ENCODE data around the gene MUTYH. TPM values are rescaled to one million over a fixed set of nuclear protein-coding genes. Genes with fewer than 3 reads are reported as not detected.

The MUTYH gene
- total RNA-seq, 1 experiment from 2014 or later: 48.4 TPM

GRCh38 chr1:45282351-45282750 is 57.9 kb downstream of the MUTYH start:
- POLR2A ChIA-PET: no interaction called here
- CTCF ChIA-PET: interaction anchor here (0.8 kb wide), 1 partner anchor 92 kb away, joined by 7 read pairs; no protein-coding TSS in a partner anchor
- no peaks in the 10 kb centered on the region for H3K4me1 Mint-ChIP-seq (ENCODE audit: low read depth, unreplicated experiment)

More at GRCh38 chr1:45282351-45282750, 57.9 kb downstream of the MUTYH start:
- Mint-ChIP-seq H3K27ac (ENCODE audit: unreplicated experiment) (no peak overlapping the region), H3K4me3 (ENCODE audit: unreplicated experiment) (no peak overlapping the region), H3K9me3 (ENCODE audit: unreplicated experiment) (peaks cover 19% of the 10 kb centered on the region), H3K27me3 (ENCODE audit: insufficient read depth, unreplicated experiment) (peaks cover 6% of the 10 kb centered on the region), H3K36me3 (ENCODE audit: insufficient read depth, unreplicated experiment) (no peaks in the 10 kb centered on the region)
- Histone ChIP-seq H3K27me3 (replicated peaks; ENCODE audit: control insufficient read depth, insufficient read depth, low read length) (no peaks in the 10 kb centered on the region), H3K9me3 (no peaks in the 10 kb centered on the region), H3K36me3 (ENCODE audit: control insufficient read depth, insufficient read depth, low read length) (no peaks in the 10 kb centered on the region), H3K4me3 (ENCODE audit: low read depth, low read length) (no peak overlapping the region), H3K4me1 (no peaks in the 10 kb centered on the region)
- no peak for TF ChIP-seq CTCF (IDR thresholded peaks at IDR 0.05; ENCODE audit: insufficient read depth in 1 of 2, low read depth in 1 of 2, low read length in 1 of 2, severe bottlenecking in 1 of 2, unreplicated experiment in 1 of 2)
- DNase-seq: no peak
- intact Hi-C loops (cut with micrococcal nuclease; ENCODE audit: unreplicated experiment): no loop called here
- BruUV-seq (replicated peaks): no TSS peak

Other genes starting within 250 kb of the MUTYH start
- gene ZSWIM5, start 133.8 kb downstream of the MUTYH start, total RNA-seq (2022): 0.49 and 0.54 TPM in 2 replicates
- gene HPDL, start 13.5 kb downstream of the MUTYH start, total RNA-seq (2022): 78.2 and 90.6 TPM in 2 replicates
- 15.5 and 19.0 TPM in 2 replicates for gene TOE1, start 270 bp downstream of the MUTYH start, total RNA-seq (2022)
- gene TESK2, start 150.7 kb upstream of the MUTYH start, total RNA-seq (2022): 11.9 and 14.7 TPM in 2 replicates
- gene CCDC163, start 159.6 kb upstream of the MUTYH start, total RNA-seq (2022): 2.8 and 3.0 TPM in 2 replicates
- gene MMACHC, start 159.9 kb upstream of the MUTYH start, total RNA-seq (2022): 5.0 and 6.7 TPM in 2 replicates
- 637 and 684 TPM in 2 replicates for gene PRDX1, start 181.4 kb upstream of the MUTYH start, total RNA-seq (2022)
- gene AKR1A1, start 210.4 kb upstream of the MUTYH start, total RNA-seq (2022): 119 and 129 TPM in 2 replicates
- gene NASP, start 243.6 kb upstream of the MUTYH start, total RNA-seq (2022): 174 and 183 TPM in 2 replicates

Data from Caco-2 (cell line).